ENCODE results near the gene ANK2.

- TF ChIP-seq CTCF (conservative IDR thresholded peaks at IDR 0.05; ENCODE audit: low read length) (no peak), EZH2phosphoT487 (IDR thresholded peaks at IDR 0.05; ENCODE audit: borderline replicate concordance, low read depth, low read length) (no peak)
Observed at GRCh38 chr4:113349430-113349829, 300.0 kb downstream of the ANK2 start.
